ENCODE measurements around the gene TNFAIP3.

The TNFAIP3 gene

DNA sequence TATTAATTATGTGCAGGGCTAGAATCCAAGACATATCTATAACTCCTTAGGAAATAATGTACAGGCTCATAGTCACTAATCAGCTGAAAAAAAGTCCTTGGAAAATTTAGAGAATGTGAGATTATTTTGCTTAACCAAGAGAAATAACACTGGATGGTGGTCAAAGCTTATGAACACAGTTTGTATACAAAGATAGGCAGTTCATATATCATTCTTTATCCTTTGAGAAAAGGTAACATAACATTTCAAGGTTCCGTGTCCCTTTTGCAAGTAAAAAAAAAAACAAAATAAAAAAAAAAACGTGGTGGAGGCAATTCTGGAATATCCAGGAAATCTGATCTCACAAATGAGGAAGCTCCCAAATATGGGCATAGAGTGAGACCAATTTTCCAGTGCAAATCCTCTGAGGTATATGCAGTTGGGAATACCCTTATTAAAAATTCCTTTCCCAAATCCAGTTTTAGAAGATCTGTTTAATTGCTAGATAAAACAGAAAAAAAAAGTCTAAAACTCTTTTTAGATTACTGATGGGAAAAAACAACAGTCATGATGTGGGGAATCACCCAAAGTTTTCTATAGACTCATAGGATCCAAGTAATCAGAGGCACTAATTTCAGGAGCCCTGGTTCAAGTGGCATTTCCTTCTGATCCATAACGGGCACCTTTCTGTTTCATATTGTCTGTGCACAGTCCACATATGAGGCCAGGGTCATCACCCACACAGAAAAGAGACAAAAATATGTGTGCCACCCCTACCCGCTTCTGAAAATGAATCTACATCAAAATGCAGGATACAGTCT is 17.7 kb upstream of the TNFAIP3 start:
- no peak overlapping the region for H3K4me3 ChIP-seq
- H3K36me3 ChIP-seq (replicated peaks): no peaks in the 10 kb centered on the region
- in situ Hi-C loops (cut with MboI; ENCODE audit: low sequenced_read_pairs): no loop called here
- peaks cover 5% of the 10 kb centered on the region for H3K4me1 ChIP-seq
- no peaks in the 10 kb centered on the region for H3K27me3 ChIP-seq (ENCODE audit: low read depth)
- DNase-seq (ENCODE audit: low spot score in 2 of 2): no peak
- no peaks in the 10 kb centered on the region for H3K9me3 ChIP-seq

DNA sequence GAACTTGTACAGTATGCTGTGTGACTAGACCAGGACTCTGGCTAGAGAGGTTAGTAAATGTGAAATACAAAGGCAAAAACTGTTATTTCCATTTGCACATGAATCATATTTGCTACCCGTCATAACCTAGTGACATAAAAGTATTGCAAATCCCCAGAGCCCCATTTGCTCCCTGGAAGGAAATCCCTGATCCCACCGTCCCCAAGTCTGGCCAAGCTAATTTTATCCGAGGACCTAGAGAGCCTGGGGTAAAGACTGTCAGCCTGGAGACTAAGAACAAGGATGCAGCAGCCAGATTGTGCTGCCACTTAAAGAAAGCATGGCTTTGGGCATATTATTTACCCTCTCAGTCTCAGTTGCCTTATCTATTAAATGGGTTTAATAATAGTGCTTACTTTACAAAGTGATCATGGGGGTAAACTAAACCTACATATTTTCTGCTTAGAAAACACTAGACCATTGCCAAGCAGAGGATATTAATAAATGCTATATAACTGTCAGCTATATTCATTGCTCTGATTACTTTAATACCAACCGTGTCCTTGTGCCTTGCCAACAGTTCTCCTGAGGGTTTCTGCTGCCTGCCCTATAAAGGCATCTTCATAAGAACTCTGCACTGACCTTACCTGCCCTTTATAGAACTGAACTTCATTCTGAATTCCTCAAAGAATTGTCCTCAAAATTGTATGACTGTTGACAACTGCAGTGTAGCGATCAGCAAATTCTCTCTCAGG is 16.9 kb upstream of the TNFAIP3 start:
- no peak for DNase-seq (ENCODE audit: low spot score in 2 of 2)
- no peak overlapping the region for H3K4me3 ChIP-seq
- in situ Hi-C loops (cut with MboI; ENCODE audit: low sequenced_read_pairs): no loop called here
- H3K9me3 ChIP-seq: no peaks in the 10 kb centered on the region
- H3K36me3 ChIP-seq (replicated peaks): no peaks in the 10 kb centered on the region
- H3K27me3 ChIP-seq (ENCODE audit: low read depth): no peaks in the 10 kb centered on the region
- H3K4me1 ChIP-seq: no peaks in the 10 kb centered on the region; the same call in none of the 2 replicates

DNA sequence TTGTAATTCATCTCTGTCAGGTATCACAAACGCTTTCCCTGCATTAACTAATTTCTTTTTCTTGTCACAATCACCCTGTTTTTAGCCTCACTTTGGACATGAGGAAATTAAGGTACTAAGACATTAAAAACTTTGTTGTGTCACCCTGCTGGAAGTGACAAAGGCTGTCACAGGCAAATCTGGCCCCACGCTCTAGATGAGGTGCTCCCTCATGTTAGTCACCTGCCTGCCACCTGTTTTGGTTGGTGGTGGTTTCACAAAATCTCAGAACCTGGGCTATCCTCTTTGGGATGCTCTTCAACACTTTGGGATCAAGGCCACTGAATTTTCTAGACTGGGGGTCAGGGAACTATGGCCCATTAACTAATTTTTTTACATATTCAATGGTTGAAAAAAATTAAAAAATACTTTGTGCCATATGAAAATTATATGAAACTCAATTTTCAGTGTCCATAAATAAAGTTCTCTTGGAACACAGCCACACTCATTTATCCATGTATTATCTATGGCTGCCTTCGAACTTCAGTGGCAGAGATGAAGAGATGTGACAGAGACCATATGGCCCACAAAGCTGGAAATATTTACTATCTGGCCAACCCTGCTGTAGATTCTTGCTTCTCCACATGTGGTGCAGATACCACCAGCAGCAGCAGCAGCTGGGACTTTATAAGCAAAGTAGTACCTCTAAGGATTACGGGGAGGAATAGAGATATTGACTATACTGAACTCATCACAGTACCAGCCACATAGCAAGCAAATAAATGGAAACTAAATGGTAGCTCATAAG is 16.1 kb upstream of the TNFAIP3 start:
- no peak for DNase-seq (ENCODE audit: low spot score in 2 of 2)
- no peak overlapping the region for H3K4me3 ChIP-seq
- H3K27me3 ChIP-seq (ENCODE audit: low read depth): no peaks in the 10 kb centered on the region
- H3K36me3 ChIP-seq (replicated peaks): no peaks in the 10 kb centered on the region
- H3K4me1 ChIP-seq: no peaks in the 10 kb centered on the region; the same call in 1 of the 2 replicates
- H3K9me3 ChIP-seq: no peaks in the 10 kb centered on the region
- in situ Hi-C loops (cut with MboI; ENCODE audit: low sequenced_read_pairs): no loop called here

DNA sequence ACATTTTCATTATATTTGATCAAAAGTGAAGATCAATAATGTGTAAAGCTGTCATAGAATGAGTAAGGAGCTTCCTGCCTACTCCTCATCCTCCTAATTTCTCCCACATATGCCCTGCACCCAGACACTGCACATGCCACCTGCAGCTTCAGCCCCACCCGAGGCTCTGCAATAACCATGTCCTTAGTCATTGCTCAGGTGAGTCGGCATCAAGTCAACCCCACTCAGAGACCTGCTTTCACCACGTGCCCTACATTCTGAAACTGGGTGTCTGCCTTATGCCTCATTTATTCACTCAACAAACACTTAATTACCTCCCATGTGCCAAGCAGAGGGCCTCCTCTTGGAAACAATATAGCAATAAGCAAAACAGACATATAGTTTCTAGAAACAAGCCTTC is 15.4 kb upstream of the TNFAIP3 start:
- in situ Hi-C loops (cut with MboI; ENCODE audit: low sequenced_read_pairs): no loop called here
- DNase-seq (ENCODE audit: low spot score in 2 of 2): no peak
- no peaks in the 10 kb centered on the region for H3K27me3 ChIP-seq (ENCODE audit: low read depth)
- no peaks in the 10 kb centered on the region for H3K36me3 ChIP-seq (replicated peaks)
- H3K9me3 ChIP-seq: no peaks in the 10 kb centered on the region
- H3K4me3 ChIP-seq: no peak overlapping the region
- H3K4me1 ChIP-seq: peaks cover 2% of the 10 kb centered on the region

DNA sequence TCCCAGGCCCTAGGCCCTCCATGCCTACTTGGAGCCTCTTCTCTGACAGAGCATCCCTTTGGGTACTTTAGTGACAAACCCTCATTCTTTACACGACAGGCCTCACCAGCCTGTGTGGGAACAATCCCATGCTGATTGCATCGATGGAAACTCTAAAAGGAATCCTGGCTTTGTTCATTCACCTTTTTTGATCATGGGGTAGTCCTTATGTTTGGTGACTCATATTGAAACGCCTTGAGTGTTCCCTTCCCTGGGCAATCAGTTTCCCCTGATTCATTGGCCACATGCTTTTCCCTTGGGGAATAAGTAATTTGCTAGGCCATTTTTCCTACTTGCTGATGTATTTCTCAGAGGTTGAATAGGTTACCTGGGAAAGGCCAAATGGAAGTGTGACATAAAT is 14.7 kb upstream of the TNFAIP3 start:
- DNase-seq (ENCODE audit: low spot score in 2 of 2): no peak
- no peaks in the 10 kb centered on the region for H3K9me3 ChIP-seq
- in situ Hi-C loops (cut with MboI; ENCODE audit: low sequenced_read_pairs): no loop called here
- no peak overlapping the region for H3K4me3 ChIP-seq
- no peaks in the 10 kb centered on the region for H3K36me3 ChIP-seq (replicated peaks)
- H3K27me3 ChIP-seq (ENCODE audit: low read depth): no peaks in the 10 kb centered on the region
- peaks cover 3% of the 10 kb centered on the region for H3K4me1 ChIP-seq

DNA sequence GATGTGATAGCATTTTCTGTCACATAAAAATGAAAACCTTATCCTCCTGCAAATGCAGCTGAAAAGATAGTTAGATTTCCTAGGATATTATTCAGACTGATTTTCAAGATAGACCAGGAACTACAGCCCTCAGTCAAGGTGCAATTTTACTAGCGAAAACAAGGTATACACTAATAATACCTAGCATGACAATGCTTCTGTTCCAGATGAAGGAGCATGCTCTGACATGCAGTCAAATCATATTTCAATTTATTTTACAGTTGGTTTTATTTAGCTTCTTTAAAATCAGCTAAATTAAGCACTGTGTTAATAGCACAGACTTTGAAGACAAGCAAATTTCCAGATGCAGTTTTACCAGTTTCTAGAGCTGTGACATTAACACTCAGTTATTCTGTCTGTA is 14.2 kb upstream of the TNFAIP3 start:
- H3K4me3 ChIP-seq: no peak overlapping the region
- H3K9me3 ChIP-seq: no peaks in the 10 kb centered on the region
- no peaks in the 10 kb centered on the region for H3K27me3 ChIP-seq (ENCODE audit: low read depth)
- DNase-seq (ENCODE audit: low spot score in 2 of 2): no peak
- H3K4me1 ChIP-seq: peaks cover 3% of the 10 kb centered on the region
- in situ Hi-C loops (cut with MboI; ENCODE audit: low sequenced_read_pairs): no loop called here
- no peaks in the 10 kb centered on the region for H3K36me3 ChIP-seq (replicated peaks)

DNA sequence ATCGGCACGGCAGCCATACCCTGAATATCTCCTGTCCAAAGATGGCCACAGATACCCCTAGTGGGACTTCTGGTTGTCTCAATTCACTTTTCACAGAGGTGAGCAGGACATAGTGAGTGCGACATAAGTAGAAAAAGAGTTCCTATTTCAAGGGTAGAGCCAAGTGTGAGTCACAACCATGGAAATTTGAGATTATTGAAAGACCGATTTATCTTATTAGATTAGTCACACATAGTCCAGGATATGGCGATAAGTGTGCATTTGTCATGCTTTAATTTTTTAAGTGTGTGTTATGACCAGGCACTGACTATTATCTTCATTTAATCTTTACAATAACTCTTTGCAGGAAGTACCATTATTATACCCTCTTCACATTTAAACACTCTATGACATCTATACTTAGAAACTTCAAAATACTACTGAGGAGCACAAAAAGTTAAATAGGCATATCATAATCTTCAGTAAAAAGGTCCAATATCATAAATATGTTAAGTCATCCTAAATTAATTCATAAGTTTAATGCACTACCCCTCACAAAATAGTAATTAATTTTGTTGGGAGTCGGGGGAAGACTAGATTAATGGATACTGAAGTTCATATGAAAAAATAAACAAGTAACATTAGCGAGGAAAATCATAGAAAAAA is 13.4 kb upstream of the TNFAIP3 start:
- Histone ChIP-seq H3K36me3 (replicated peaks) (no peaks in the 10 kb centered on the region), H3K4me1 (peaks cover 3% of the 10 kb centered on the region), H3K27me3 (ENCODE audit: low read depth) (no peaks in the 10 kb centered on the region), H3K4me3 (no peak overlapping the region), H3K9me3 (no peaks in the 10 kb centered on the region)
- no peak for DNase-seq (ENCODE audit: low spot score in 2 of 2)
- in situ Hi-C loops (cut with MboI; ENCODE audit: low sequenced_read_pairs): no loop called here

DNA sequence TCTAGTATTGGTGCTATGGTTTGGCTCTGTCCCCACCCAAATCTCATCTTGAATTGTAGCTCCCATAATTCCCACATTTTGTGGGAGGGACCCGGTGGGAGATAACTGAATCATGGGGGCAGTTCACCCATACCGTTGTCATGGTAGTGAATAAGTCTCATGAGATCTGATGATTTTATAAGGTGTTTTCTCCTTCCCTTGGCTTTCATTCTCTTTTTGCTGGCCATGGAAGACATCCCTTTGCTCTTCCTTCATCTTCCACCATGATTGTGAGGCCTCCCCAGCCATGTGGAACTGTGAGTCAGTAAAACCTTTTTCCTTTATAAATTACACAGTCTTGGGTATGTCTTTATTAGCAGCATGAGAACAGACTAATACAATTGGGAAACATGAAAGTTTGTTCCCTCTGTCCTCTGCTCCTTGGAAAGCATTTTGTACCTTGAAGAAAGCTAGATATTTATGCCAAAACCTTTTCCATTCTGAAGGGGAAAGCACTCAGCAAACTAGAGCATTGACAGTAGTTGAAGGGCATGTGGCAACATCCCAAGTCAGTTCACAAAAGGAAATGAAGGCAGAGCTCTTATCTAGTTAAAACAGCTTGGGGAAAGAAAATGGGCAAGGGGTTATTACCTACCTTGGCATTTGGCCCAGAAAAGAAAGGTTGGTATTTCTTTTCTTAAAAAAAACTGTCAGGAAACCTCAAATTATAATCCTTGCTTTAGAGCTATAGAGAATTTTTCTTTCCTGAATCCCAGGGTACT is 10.7 kb upstream of the TNFAIP3 start:
- in situ Hi-C loops (cut with MboI; ENCODE audit: low sequenced_read_pairs): no loop called here
- peaks cover 11% of the 10 kb centered on the region for H3K4me1 ChIP-seq
- H3K36me3 ChIP-seq (replicated peaks): no peaks in the 10 kb centered on the region
- DNase-seq (ENCODE audit: low spot score in 2 of 2): no peak
- no peaks in the 10 kb centered on the region for H3K27me3 ChIP-seq (ENCODE audit: low read depth)
- H3K9me3 ChIP-seq: no peaks in the 10 kb centered on the region
- no peak overlapping the region for H3K4me3 ChIP-seq

DNA sequence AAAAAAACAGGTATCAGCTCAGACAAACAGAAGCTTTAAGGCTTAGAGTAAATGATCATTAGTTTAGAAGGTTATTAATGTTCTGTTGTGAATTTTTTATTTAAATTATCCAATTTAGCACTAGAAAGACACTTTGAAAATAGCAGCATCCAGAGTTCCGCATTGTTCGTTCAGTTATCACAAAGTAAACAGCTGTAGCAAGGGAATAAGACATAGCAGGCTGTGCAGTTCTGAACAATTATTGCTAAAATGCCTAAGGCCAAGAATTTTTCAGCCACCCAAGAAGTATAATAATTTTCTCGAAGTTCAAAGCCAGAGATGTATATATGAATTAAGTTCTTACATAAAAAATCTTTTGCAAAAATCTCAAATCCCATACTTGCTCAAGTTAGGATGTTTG is 8.0 kb upstream of the TNFAIP3 start:
- DNase-seq (ENCODE audit: low spot score in 2 of 2): no peak
- in situ Hi-C loops (cut with MboI; ENCODE audit: low sequenced_read_pairs): no loop called here
- Histone ChIP-seq H3K9me3 (no peaks in the 10 kb centered on the region), H3K36me3 (replicated peaks) (no peaks in the 10 kb centered on the region), H3K27me3 (ENCODE audit: low read depth) (no peaks in the 10 kb centered on the region), H3K4me1 (peaks cover 34% of the 10 kb centered on the region), H3K4me3 (no peak overlapping the region)

DNA sequence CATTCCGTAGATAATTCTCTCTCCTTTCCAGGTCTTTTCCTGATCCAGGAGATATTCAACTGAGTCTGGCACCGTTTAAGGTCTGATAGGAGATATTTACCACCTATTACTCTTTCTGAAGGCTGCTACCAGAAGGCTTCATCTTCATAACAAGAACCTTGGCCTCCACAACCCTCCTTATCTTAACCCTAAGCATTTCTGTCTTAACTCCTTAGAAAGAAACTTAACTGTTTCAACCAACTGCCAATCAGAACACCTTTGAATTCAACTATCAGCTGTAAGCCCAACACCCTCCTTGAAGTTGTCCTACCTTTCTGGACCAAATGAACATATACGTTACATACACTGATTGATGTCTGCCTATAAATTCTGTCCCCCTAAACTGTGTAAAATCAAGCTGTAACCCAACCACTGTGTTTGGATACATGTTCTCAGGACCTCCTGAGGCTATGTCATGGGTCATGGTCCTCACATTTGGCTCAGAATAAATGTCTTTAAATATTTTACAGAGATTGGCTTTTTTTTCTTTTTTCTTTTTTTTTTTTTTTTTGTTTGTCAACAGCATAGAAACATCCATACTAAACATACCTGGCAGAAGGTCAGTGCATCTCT is 6.6 kb upstream of the TNFAIP3 start:
- Histone ChIP-seq H3K4me1 (peaks cover 34% of the 10 kb centered on the region), H3K36me3 (replicated peaks) (no peaks in the 10 kb centered on the region), H3K27me3 (ENCODE audit: low read depth) (no peaks in the 10 kb centered on the region), H3K9me3 (no peaks in the 10 kb centered on the region), H3K4me3 (no peak overlapping the region)
- in situ Hi-C loops (cut with MboI; ENCODE audit: low sequenced_read_pairs): loop anchor here (10.0 kb wide), 1 partner anchor 146 kb away; no protein-coding TSS in a partner anchor
- DNase-seq (ENCODE audit: low spot score in 2 of 2): no peak

DNA sequence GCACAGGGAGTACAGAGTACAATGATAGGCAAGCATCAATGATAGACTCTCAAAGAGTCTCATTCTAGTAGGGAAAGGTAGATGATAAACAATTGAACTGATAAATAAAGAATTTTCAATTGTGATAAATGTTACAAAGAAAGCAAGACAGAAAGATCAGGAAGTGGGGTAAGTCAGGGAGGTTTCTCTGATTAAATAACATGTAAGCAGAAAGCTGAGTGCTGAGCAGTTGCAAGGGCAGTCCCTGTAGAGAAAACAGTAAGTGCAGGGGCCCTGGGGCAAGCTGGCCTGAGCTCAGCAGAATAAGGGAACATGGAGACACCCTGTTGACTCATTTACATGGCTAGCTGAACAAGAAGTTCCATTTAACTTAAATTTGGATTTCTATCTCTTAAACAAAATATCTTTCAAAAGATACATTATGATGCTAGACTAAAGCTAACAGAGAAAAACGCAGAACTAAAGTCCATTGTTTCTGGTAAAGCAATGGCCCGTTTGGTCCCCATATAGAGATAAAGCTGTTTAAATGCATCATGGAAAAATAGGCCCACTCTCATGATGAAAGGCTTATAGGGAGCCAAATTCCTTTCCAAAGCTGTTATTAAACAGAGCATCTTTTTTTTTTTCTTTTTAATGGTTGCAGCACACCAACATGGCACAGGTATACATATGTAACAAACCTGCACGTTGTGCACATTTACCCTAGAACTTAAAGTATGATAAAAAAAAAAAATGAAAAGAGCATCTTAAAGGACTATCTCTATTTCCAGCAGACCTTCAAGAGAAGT is 5.3 kb upstream of the TNFAIP3 start:
- DNase-seq (ENCODE audit: low spot score in 2 of 2): no peak
- no peak overlapping the region for H3K4me3 ChIP-seq
- in situ Hi-C loops (cut with MboI; ENCODE audit: low sequenced_read_pairs): loop anchor here (10.0 kb wide), 1 partner anchor 147 kb away; no protein-coding TSS in a partner anchor
- H3K36me3 ChIP-seq (replicated peaks): no peaks in the 10 kb centered on the region
- H3K9me3 ChIP-seq: no peaks in the 10 kb centered on the region
- H3K4me1 ChIP-seq: peaks cover 37% of the 10 kb centered on the region
- no peaks in the 10 kb centered on the region for H3K27me3 ChIP-seq (ENCODE audit: low read depth)

Data from HAP-1 (cell line).